ENCODE data around the gene COTL1. TPM values are rescaled to one million over a fixed set of nuclear protein-coding genes. Genes with fewer than 3 reads are reported as not detected.

The COTL1 gene
- total and polyA plus RNA-seq, 9 of the 15 experiments (the other 6 are each of a cell fraction or from before 2014, with no cell fraction given): 27.7 to 185 (median 72.5) TPM

- ATAC-seq (no peak), FAIRE-seq (no peak), DNase-seq (ENCODE audit: extremely low read depth in 1 of 4, low spot score in 3 of 4) (no peak)
- TF ChIP-seq ILF3 (IDR thresholded peaks at IDR 0.05; ENCODE audit: borderline replicate concordance): no peak
- TF ChIP-seq HMG20B (CRISPR knock-in tag; IDR thresholded peaks at IDR 0.05): no peak
- no peak for TF ChIP-seq CAMTA2 (CRISPR knock-in tag; conservative IDR thresholded peaks at IDR 0.05)
- TF ChIP-seq ZNF445 (CRISPR knock-in tag; IDR thresholded peaks at IDR 0.05; ENCODE audit: low read depth): no peak
- no peak for TF ChIP-seq ZNF184 (CRISPR knock-in tag; IDR thresholded peaks at IDR 0.05)
- peak; percentile 15 for TF ChIP-seq ZFP36 (IDR thresholded peaks at IDR 0.05; ENCODE audit: low read depth, low read length, partially characterized antibody)
- TF ChIP-seq NR2F6 (CRISPR knock-in tag; IDR thresholded peaks at IDR 0.05): no peak
- no peaks in the 10 kb centered on the region; the same call in 1 of the 2 replicates for H3K9me3 ChIP-seq (replicated peaks; ENCODE audit: control insufficient read depth, insufficient read depth, low read depth, low read length)
- 78% methylated on average over 3 of the region's 3 CpGs for WGBS (ENCODE audit: insufficient coverage, low coverage, missing lambda C conversion rate)
- H4K20me1 ChIP-seq (replicated peaks; ENCODE audit: control insufficient read depth, insufficient read depth, low read length): no peaks in the 10 kb centered on the region; the same call in none of the 2 replicates
- peaks cover 62% of the 10 kb centered on the region for H3K79me2 ChIP-seq (ENCODE audit: control insufficient read depth, insufficient read depth, low read length)
- intact Hi-C loops (cut with micrococcal nuclease): no loop called here
- ChIA-PET CTCF (ENCODE audit: low intra/inter-chr PET ratio) (no interaction called here), POLR2A (interaction anchor here (0.6 kb wide), 1 partner anchor 356 kb away, joined by 3 read pairs; no protein-coding TSS in a partner anchor)
- no peak overlapping the region for H3K4me2 ChIP-seq (ENCODE audit: insufficient read depth, low read length)
- peak overlapping the region in 1 of 2 experiments; percentile 19; a peak in 1 of 4 replicates for H3K9ac ChIP-seq (ENCODE audit: insufficient read depth in 1 of 2, low read depth in 2 of 2, low read length in 2 of 2)
- no peaks in the 10 kb centered on the region for H3K27me3 ChIP-seq (ENCODE audit: control insufficient read depth in 2 of 2, insufficient read depth in 2 of 2, low read length in 2 of 2)
- peaks cover 42% of the 10 kb centered on the region for H3K36me3 ChIP-seq (ENCODE audit: control insufficient read depth, insufficient read depth, low read length)
- no peak overlapping the region for H3K4me3 ChIP-seq
- no peak overlapping the region for H2AFZ ChIP-seq (ENCODE audit: low read depth, low read length)
- no peaks in the 10 kb centered on the region for H3K9me1 ChIP-seq (ENCODE audit: control insufficient read depth, insufficient read depth, low read length)
- no TSS peak for BruUV-seq (replicated peaks)
- in situ Hi-C loops (cut with MboI): no loop called here
- H3K4me1 ChIP-seq (replicated peaks in 1 of 2; ENCODE audit: control insufficient read depth in 2 of 2, insufficient read depth in 2 of 2, low read length in 2 of 2): peaks cover 19 to 31% of the 10 kb centered on the region in 2 experiments; a peak in 4 of 5 replicates
- H3K27ac ChIP-seq (ENCODE audit: extremely low read depth, low read depth, low read length): no peak overlapping the region; the same call in 2 of the 3 replicates
These were observed 3.3 kb downstream of the COTL1 start for GRCh38 chr16:84614623-84614967.

DNA sequence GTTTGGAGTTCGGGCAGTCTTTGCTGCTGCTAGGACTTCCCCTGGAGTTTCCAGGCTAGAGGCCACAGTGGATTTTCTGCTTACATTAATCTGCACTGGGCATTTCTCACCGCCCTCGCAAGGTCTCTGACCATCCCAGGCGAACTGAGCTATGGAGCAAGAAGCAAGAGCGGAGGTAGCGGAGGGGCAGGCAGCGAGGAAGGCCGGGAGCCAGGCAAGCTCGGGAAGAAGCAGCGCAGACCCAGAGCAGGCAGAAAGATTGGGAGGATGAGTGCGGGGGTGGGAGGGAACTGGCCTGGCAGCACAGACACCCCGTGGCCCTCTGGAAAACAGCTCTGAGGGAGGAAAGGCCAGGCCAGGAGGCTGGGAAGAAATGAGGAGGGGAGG lies 3.8 kb downstream of the COTL1 start:
- intact Hi-C loops (cut with micrococcal nuclease): no loop called here
- in situ Hi-C loops (cut with MboI): no loop called here
- FAIRE-seq (no peak), DNase-seq (ENCODE audit: extremely low read depth in 1 of 4, low spot score in 3 of 4) (no peak), ATAC-seq (no peak)
- 85% methylated on average over 11 of the region's 12 CpGs for WGBS (ENCODE audit: insufficient coverage, low coverage, missing lambda C conversion rate)
- Histone ChIP-seq H3K9me3 (replicated peaks; ENCODE audit: control insufficient read depth, insufficient read depth, low read depth, low read length) (no peaks in the 10 kb centered on the region; the same call in 1 of the 2 replicates), H3K9ac (ENCODE audit: insufficient read depth in 1 of 2, low read depth in 2 of 2, low read length in 2 of 2) (peak overlapping the region in 1 of 2 experiments; percentile 43; a peak in 2 of 4 replicates), H3K27ac (ENCODE audit: extremely low read depth, low read depth, low read length) (no peak overlapping the region), H3K27me3 (ENCODE audit: control insufficient read depth in 2 of 2, insufficient read depth in 2 of 2, low read length in 2 of 2) (no peaks in the 10 kb centered on the region), H2AFZ (ENCODE audit: low read depth, low read length) (no peak overlapping the region), H3K36me3 (ENCODE audit: control insufficient read depth, insufficient read depth, low read length) (peaks cover 44% of the 10 kb centered on the region), H3K4me2 (ENCODE audit: insufficient read depth, low read length) (no peak overlapping the region), H3K4me3 (no peak overlapping the region), H3K4me1 (replicated peaks in 1 of 2; ENCODE audit: control insufficient read depth in 2 of 2, insufficient read depth in 2 of 2, low read length in 2 of 2) (peaks cover 18 to 31% of the 10 kb centered on the region in 2 experiments; a peak in 4 of 5 replicates), H3K9me1 (ENCODE audit: control insufficient read depth, insufficient read depth, low read length) (no peaks in the 10 kb centered on the region), H3K79me2 (ENCODE audit: control insufficient read depth, insufficient read depth, low read length) (peaks cover 67% of the 10 kb centered on the region), H4K20me1 (replicated peaks; ENCODE audit: control insufficient read depth, insufficient read depth, low read length) (no peaks in the 10 kb centered on the region; the same call in none of the 2 replicates)
- ChIA-PET POLR2A (interaction anchor here (0.6 to 1.2 kb wide), 2 partner anchors 20 to 49 kb away, joined by 3 to 5 read pairs; no protein-coding TSS in a partner anchor), CTCF (ENCODE audit: low intra/inter-chr PET ratio) (no interaction called here)
- BruUV-seq (replicated peaks): no TSS peak
- TF ChIP-seq POLR2G (IDR thresholded peaks at IDR 0.05; ENCODE audit: low read depth, low read length) (0 out of 2 replicates have a peak, but pooled peaks have one; percentile 31), RBM17 (IDR thresholded peaks at IDR 0.05; ENCODE audit: borderline replicate concordance, low read depth, low read length) (no peak), EGR1 (conservative IDR thresholded peaks at IDR 0.05) (0 out of 2 replicates have a peak, but pooled peaks have one; percentile 23), PRMT5 (CRISPR knock-in tag; IDR thresholded peaks at IDR 0.05) (no peak), E2F4 (CRISPR knock-in tag; IDR thresholded peaks at IDR 0.05; ENCODE audit: low read depth) (no peak), TRIM25 (IDR thresholded peaks at IDR 0.05; ENCODE audit: borderline replicate concordance) (no peak), STAG1 (CRISPR knock-in tag; IDR thresholded peaks at IDR 0.05; ENCODE audit: borderline replicate concordance) (no peak)

Data from K562 (cell line).